Mesenchymal stem cell (in vitro differentiated cells and primary cell): ENCODE measurements around the gene MTUS2.

Experiments
- DNase-seq: peaks from one replicate; pipeline ENCODE4 v3.0.0-alpha.2; 2013
- H2AFZ ChIP-seq: one replicate; pipeline ENCODE4 v1.6.1; 2013; ENCODE audit warnings: low read depth, mild to moderate bottlenecking, control low read depth, inconsistent platforms, low read length, moderate library complexity
- H2AK5ac ChIP-seq: 2 replicates; pipeline ENCODE4 v1.6.1; 2013; ENCODE audit warnings: low read length, moderate library complexity, mild to moderate bottlenecking, inconsistent platforms; ENCODE audit not compliant: severe bottlenecking
- H2BK120ac ChIP-seq: one replicate; pipeline ENCODE4 v1.6.1; 2013; ENCODE audit warnings: low read depth, mild to moderate bottlenecking, inconsistent platforms, low read length, moderate library complexity
- H2BK12ac ChIP-seq, 2 experiments: one replicate each; pipeline ENCODE4 v1.6.1; 2013; ENCODE audit warnings: inconsistent platforms in 2 of 2, low read length in 2 of 2, mild to moderate bottlenecking in 2 of 2, moderate library complexity in 2 of 2, control low read depth in 1 of 2
- H2BK15ac ChIP-seq: one replicate; pipeline ENCODE4 v1.6.1; 2013; ENCODE audit warnings: mild to moderate bottlenecking, low read depth, inconsistent platforms; ENCODE audit not compliant: poor library complexity, severe bottlenecking
- H2BK5ac ChIP-seq: 2 replicates; pipeline ENCODE4 v1.6.1; 2013; ENCODE audit warnings: low read depth, mild to moderate bottlenecking, low read length, control low read depth, inconsistent platforms; ENCODE audit not compliant: poor library complexity, severe bottlenecking
- H3K14ac ChIP-seq, 2 experiments: one replicate each; pipeline ENCODE4 v1.6.1; 2013; ENCODE audit warnings: inconsistent platforms in 2 of 2, low read length in 2 of 2, control low read depth in 1 of 2, mild to moderate bottlenecking in 1 of 2, moderate library complexity in 1 of 2
- H3K18ac ChIP-seq, 2 experiments: one replicate each; pipeline ENCODE4 v1.6.1; 2013; ENCODE audit warnings: inconsistent platforms in 2 of 2, low read length in 2 of 2, control low read depth in 1 of 2, low read depth in 1 of 2, mild to moderate bottlenecking in 1 of 2
- H3K23ac ChIP-seq, 2 experiments: one replicate each; pipeline ENCODE4 v1.6.1; 2013; ENCODE audit warnings: inconsistent platforms in 2 of 2, low read length in 2 of 2, mild to moderate bottlenecking in 2 of 2, moderate library complexity in 2 of 2, control low read depth in 1 of 2
- H3K27ac ChIP-seq: 2 replicates; pipeline ENCODE4 v1.5.1; 2013; ENCODE audit warnings: mild to moderate bottlenecking, moderate library complexity, low read length, control low read depth, inconsistent platforms; ENCODE audit not compliant: poor library complexity, severe bottlenecking
- H3K27me3 ChIP-seq, 2 experiments: 2 replicates each; pipeline versions ENCODE4 v1.6.1 to v1.7.0; 2013; ENCODE audit warnings: low read length in 2 of 2, mild to moderate bottlenecking in 2 of 2, moderate library complexity in 2 of 2, control low read depth in 1 of 2, inconsistent platforms in 1 of 2; ENCODE audit not compliant: control insufficient read depth in 1 of 2, insufficient read depth in 1 of 2
- H3K36me3 ChIP-seq, 2 experiments: 2 replicates each; pipeline versions ENCODE4 v1.6.1 to v1.7.0; 2013; ENCODE audit warnings: low read length in 2 of 2, control low read depth in 1 of 2, inconsistent platforms in 1 of 2, low read depth in 1 of 2, mild to moderate bottlenecking in 1 of 2; ENCODE audit not compliant: insufficient read depth in 2 of 2, control insufficient read depth in 1 of 2
- H3K4ac ChIP-seq, 2 experiments: one replicate each; pipeline ENCODE4 v1.6.1; 2013; ENCODE audit warnings: inconsistent platforms in 2 of 2, low read length in 2 of 2, mild to moderate bottlenecking in 2 of 2, moderate library complexity in 2 of 2, control low read depth in 1 of 2, low read depth in 1 of 2
- H3K4me1 ChIP-seq: 2 replicates; pipeline ENCODE4 v1.6.1; 2013; ENCODE audit warnings: low read depth, low read length, control low read depth; ENCODE audit not compliant: control insufficient read depth, insufficient read depth
- H3K4me2 ChIP-seq: 2 replicates; pipeline ENCODE4 v1.6.1; 2013; ENCODE audit warnings: low read length, mild to moderate bottlenecking, inconsistent platforms; ENCODE audit not compliant: poor library complexity, severe bottlenecking
- H3K4me3 ChIP-seq, 2 experiments: 2 replicates each; pipeline versions ENCODE4 v1.5.1 to v1.7.0; 2013; ENCODE audit warnings: low read length in 2 of 2, mild to moderate bottlenecking in 2 of 2, control low read depth in 1 of 2, low read depth in 1 of 2; ENCODE audit not compliant: insufficient read depth in 1 of 2
- H3K79me1 ChIP-seq: replicated peaks from 2 replicates; pipeline ENCODE4 v1.6.1; 2013; ENCODE audit warnings: mild to moderate bottlenecking, control low read depth, low read length, inconsistent platforms; ENCODE audit not compliant: poor library complexity, severe bottlenecking
- H3K9ac ChIP-seq: 2 replicates; pipeline ENCODE4 v1.7.0; 2013; ENCODE audit warnings: mild to moderate bottlenecking, low read length, moderate library complexity
- H3K9me3 ChIP-seq: 2 replicates; pipeline ENCODE4 v1.7.0; 2013; ENCODE audit warnings: mild to moderate bottlenecking, low read length; ENCODE audit not compliant: control insufficient read depth
- H4K8ac ChIP-seq: one replicate; pipeline ENCODE4 v1.6.1; 2013; ENCODE audit warnings: inconsistent platforms, mild to moderate bottlenecking, low read length, moderate library complexity
- H4K91ac ChIP-seq: one replicate; pipeline ENCODE4 v1.6.1; 2013; ENCODE audit warnings: mild to moderate bottlenecking, low read length, inconsistent platforms
- WGBS: methylation state at CpG from one replicate; pipeline ENCODE4 v1.1.7; 2013; ENCODE audit warnings: mixed read lengths; 5-methylcytosine and 5-hydroxymethylcytosine counted together

The MTUS2 gene

DNA sequence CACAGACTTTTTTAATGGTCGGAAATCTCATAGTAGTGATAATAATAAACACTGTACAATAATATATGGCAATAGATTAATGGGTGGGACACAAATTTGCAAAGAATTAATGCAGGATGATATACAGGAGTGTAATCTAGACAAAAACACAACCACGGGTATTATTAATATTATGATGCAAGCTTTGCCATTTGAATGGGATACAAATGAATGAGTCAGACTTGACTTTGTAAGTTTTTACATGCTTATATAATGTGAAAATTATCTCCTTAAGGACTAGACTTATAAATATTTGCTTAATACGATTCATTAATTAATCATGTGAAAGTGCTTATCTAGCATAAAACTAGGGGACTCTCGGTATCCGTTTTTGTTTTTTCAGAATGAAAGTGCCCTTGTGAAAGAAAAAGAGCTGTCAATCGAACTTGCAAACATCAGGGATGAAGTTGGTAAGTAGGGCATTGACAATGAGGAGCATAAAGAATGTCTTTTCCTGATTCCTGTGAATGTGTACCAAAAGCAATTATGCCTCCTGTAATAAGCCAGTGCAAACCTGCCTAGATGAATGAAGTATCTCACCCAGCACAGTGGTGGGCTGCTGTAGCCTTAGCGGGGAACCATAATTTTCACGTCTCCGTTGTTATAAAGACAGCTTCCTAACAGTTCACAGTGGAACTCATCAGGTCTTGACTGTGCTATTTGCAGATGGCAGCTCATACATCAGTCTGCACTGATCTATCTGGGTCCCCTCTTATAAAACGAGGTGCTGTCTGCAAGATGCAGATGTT, 619.7 kb downstream of the MTUS2 start:
- H2AK5ac ChIP-seq: no peak overlapping the region
- H2BK120ac ChIP-seq: no peak overlapping the region
- no peak overlapping the region for H3K14ac ChIP-seq
- H3K27ac ChIP-seq: no peak overlapping the region
- no peak overlapping the region for H3K23ac ChIP-seq
- H3K4me3 ChIP-seq: no peak overlapping the region
- no peak overlapping the region for H3K4me2 ChIP-seq
- H3K79me1 ChIP-seq: no peaks in the 10 kb centered on the region
- H3K4ac ChIP-seq: no peak overlapping the region
- H3K9ac ChIP-seq: no peak overlapping the region
- H2BK12ac ChIP-seq: no peak overlapping the region
- no peak overlapping the region for H4K91ac ChIP-seq
- H3K9me3 ChIP-seq: no peaks in the 10 kb centered on the region
- no peak overlapping the region for H2BK15ac ChIP-seq
- DNase-seq: no peak
- no peaks in the 10 kb centered on the region for H3K36me3 ChIP-seq
- WGBS: 82% methylated on average over 8 of the region's 10 CpGs
- peaks cover 0 to 4% of the 10 kb centered on the region in 2 experiments for H3K27me3 ChIP-seq
- H3K4me1 ChIP-seq: peaks cover 8% of the 10 kb centered on the region
- no peak overlapping the region for H2AFZ ChIP-seq
- no peak overlapping the region for H4K8ac ChIP-seq
- H3K18ac ChIP-seq: no peak overlapping the region
- H2BK5ac ChIP-seq: no peak overlapping the region

DNA sequence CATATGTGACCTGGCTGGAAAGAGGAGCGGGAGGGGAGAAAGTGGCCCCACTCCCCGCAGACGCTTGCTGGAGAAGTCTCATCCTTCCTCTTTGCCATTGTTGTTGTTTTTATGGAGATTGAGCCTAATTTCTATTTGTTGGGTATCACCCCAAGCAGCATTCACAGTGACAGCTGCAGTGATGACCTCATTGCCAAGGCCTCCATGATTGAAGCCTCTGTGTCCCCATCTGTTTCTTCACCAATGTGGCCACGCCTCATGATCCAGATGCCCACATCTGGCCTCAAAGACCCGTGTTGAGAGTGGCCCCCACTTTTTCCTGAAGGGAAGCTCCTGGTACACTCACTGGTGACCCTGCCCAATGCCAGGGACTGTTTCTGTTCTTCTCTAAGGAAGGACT, 621.2 kb downstream of the MTUS2 start:
- no peak overlapping the region for H2AK5ac ChIP-seq
- no peaks in the 10 kb centered on the region for H3K9me3 ChIP-seq
- no peak overlapping the region for H2AFZ ChIP-seq
- H3K18ac ChIP-seq: no peak overlapping the region
- H3K4ac ChIP-seq: no peak overlapping the region
- no peak overlapping the region for H2BK12ac ChIP-seq
- no peak overlapping the region for H2BK5ac ChIP-seq
- H2BK120ac ChIP-seq: no peak overlapping the region
- no peak overlapping the region for H3K14ac ChIP-seq
- no peak overlapping the region for H2BK15ac ChIP-seq
- no peak overlapping the region for H3K9ac ChIP-seq
- H3K4me3 ChIP-seq: no peak overlapping the region
- H3K36me3 ChIP-seq: no peaks in the 10 kb centered on the region
- 75% methylated on average over 5 of the region's 5 CpGs for WGBS
- H3K27me3 ChIP-seq: peaks cover 0 to 5% of the 10 kb centered on the region in 2 experiments
- H4K91ac ChIP-seq: no peak overlapping the region
- no peak overlapping the region for H3K27ac ChIP-seq
- H3K4me2 ChIP-seq: no peak overlapping the region
- H3K23ac ChIP-seq: no peak overlapping the region
- no peaks in the 10 kb centered on the region for H3K4me1 ChIP-seq
- DNase-seq: no peak
- H3K79me1 ChIP-seq: no peaks in the 10 kb centered on the region
- H4K8ac ChIP-seq: no peak overlapping the region

DNA sequence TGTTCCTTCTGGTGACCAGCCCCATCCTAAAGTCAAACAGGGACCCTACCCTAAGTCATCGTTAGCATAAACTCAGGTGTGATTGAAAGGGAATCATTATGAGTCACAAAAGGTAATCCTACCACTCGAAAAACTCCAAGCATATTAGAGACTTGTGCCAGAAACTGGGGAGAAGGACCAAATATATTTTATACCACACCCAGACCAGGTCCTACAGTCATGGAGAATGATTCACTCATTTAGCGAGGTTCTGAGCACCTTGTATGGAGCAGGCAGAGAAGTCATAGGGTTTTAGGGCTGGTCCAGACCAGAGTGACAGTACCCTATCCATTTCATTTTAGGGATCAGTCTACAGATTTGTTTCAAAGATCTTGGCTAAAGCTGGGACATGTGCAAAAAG, 625.9 kb downstream of the MTUS2 start:
- no peak overlapping the region for H2BK12ac ChIP-seq
- H4K8ac ChIP-seq: no peak overlapping the region
- no peak overlapping the region for H2BK5ac ChIP-seq
- no peak overlapping the region for H3K14ac ChIP-seq
- H3K4me1 ChIP-seq: no peaks in the 10 kb centered on the region
- no peak overlapping the region for H2BK120ac ChIP-seq
- H3K36me3 ChIP-seq: no peaks in the 10 kb centered on the region
- H2BK15ac ChIP-seq: no peak overlapping the region
- peaks cover 5% of the 10 kb centered on the region in 2 experiments for H3K27me3 ChIP-seq
- 85% methylated on average over 3 of the region's 3 CpGs for WGBS
- no peak overlapping the region for H3K23ac ChIP-seq
- H2AK5ac ChIP-seq: no peak overlapping the region
- no peak overlapping the region for H3K4me3 ChIP-seq
- no peak overlapping the region for H2AFZ ChIP-seq
- H3K18ac ChIP-seq: no peak overlapping the region
- no peak overlapping the region for H3K9ac ChIP-seq
- H3K4ac ChIP-seq: no peak overlapping the region
- no peaks in the 10 kb centered on the region for H3K79me1 ChIP-seq
- H3K9me3 ChIP-seq: no peaks in the 10 kb centered on the region
- DNase-seq: no peak
- no peak overlapping the region for H3K4me2 ChIP-seq
- no peak overlapping the region for H4K91ac ChIP-seq
- H3K27ac ChIP-seq: no peak overlapping the region

DNA sequence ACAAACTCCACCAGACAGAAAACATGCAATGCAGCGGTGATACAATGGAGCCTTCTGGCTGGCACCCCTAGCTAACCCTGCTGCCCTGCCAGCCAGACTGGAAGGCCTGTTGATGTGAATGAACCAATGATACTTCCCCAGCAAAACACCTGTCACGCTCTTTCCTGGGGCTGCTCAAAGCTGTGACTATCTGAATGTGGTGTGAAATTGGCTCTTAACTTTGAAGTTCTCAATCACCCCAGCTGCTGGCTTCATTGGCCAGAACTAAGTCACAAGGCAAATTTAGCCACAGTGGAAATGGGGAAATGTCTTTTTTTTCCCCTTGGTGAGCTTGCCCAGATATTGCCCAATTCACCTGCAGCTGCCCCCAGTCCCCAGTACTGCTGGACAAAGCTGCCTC, 628.0 kb downstream of the MTUS2 start:
- H3K18ac ChIP-seq: no peak overlapping the region

More for the DNA sequence above, 628.0 kb downstream of the MTUS2 start:
- no peak overlapping the region for H3K27ac ChIP-seq
- no peaks in the 10 kb centered on the region for H3K36me3 ChIP-seq
- 100% methylated on average over 2 of the region's 2 CpGs for WGBS
- H3K4me1 ChIP-seq: no peaks in the 10 kb centered on the region
- H3K27me3 ChIP-seq: peaks cover 3 to 5% of the 10 kb centered on the region in 2 experiments
- H3K4ac ChIP-seq: no peak overlapping the region
- no peak overlapping the region for H2AK5ac ChIP-seq
- H2BK5ac ChIP-seq: no peak overlapping the region
- DNase-seq: no peak
- no peaks in the 10 kb centered on the region for H3K9me3 ChIP-seq
- no peak overlapping the region for H3K4me2 ChIP-seq
- H2BK120ac ChIP-seq: no peak overlapping the region
- H3K14ac ChIP-seq: no peak overlapping the region
- H3K79me1 ChIP-seq: no peaks in the 10 kb centered on the region
- no peak overlapping the region for H2AFZ ChIP-seq
- H4K91ac ChIP-seq: no peak overlapping the region
- no peak overlapping the region for H4K8ac ChIP-seq
- no peak overlapping the region for H3K23ac ChIP-seq
- H2BK15ac ChIP-seq: no peak overlapping the region
- no peak overlapping the region for H3K9ac ChIP-seq
- no peak overlapping the region for H3K4me3 ChIP-seq
- no peak overlapping the region for H2BK12ac ChIP-seq
